Neutrophil (primary cell): ENCODE results near the gene WARS2.

Source experiments
- H3K27ac ChIP-seq: fragments of 200-600 bp; sonication (generic); 2 replicates; pipeline ENCODE4 v1.5.1; 2016; ENCODE audit warnings: mild to moderate bottlenecking, moderate library complexity
- H3K27me3 ChIP-seq: fragments of 200-600 bp; sonication (generic); 2 replicates; pipeline ENCODE4 v1.6.0; 2016; ENCODE audit warnings: mild to moderate bottlenecking
- H3K36me3 ChIP-seq: fragments of 200-600 bp; sonication (generic); 2 replicates; pipeline ENCODE4 v1.5.1; 2017
- H3K4me1 ChIP-seq, 2 experiments: fragments of 200-600 bp in 1 of 2; sonication (generic) in 1 of 2; 1 replicate in 1 of 2; 2 replicates in 1 of 2; pipeline versions ENCODE4 v1.5.1 to v1.6.1; 2013 to 2016; ENCODE audit warnings: low read depth in 1 of 2, low read length in 1 of 2, mild to moderate bottlenecking in 1 of 2, moderate library complexity in 1 of 2; ENCODE audit not compliant: control insufficient read depth in 1 of 2, insufficient read depth in 1 of 2
- H3K4me3 ChIP-seq, 2 experiments: fragments of 200-600 bp in 1 of 2; sonication (generic) in 1 of 2; 1 replicate in 1 of 2; 2 replicates in 1 of 2; pipeline ENCODE4 v1.5.1; 2013 to 2016; ENCODE audit warnings: low read depth in 1 of 2, low read length in 1 of 2, mild to moderate bottlenecking in 1 of 2, moderate library complexity in 1 of 2
- H3K9me3 ChIP-seq: fragments of 200-600 bp; sonication (generic); 2 replicates; pipeline ENCODE4 v1.5.1; 2016
- CTCF ChIP-seq: fragments of 200-600 bp; sonication (generic); IDR thresholded peaks from 2 replicates; pipeline ENCODE4 v1.5.1; 2016; ENCODE audit warnings: antibody characterized with exemption

The WARS2 gene

GRCh38 chr1:119052267-119052666, 88.2 kb downstream of the WARS2 start:
- Histone ChIP-seq H3K27ac (no peak overlapping the region), H3K9me3 (no peaks in the 10 kb centered on the region), H3K27me3 (no peaks in the 10 kb centered on the region), H3K4me1 (no peaks in the 10 kb centered on the region), H3K4me3 (no peak overlapping the region), H3K36me3 (no peaks in the 10 kb centered on the region)
- no peak for TF ChIP-seq CTCF

- Histone ChIP-seq H3K27me3 (no peaks in the 10 kb centered on the region), H3K27ac (no peak overlapping the region), H3K4me1 (no peaks in the 10 kb centered on the region), H3K9me3 (no peaks in the 10 kb centered on the region), H3K36me3 (no peaks in the 10 kb centered on the region), H3K4me3 (no peak overlapping the region)
- TF ChIP-seq CTCF: no peak
Observed at GRCh38 chr1:119048624-119049404, 91.6 kb downstream of the WARS2 start.

GRCh38 chr1:119046785-119047438, 93.5 kb downstream of the WARS2 start:
- H3K4me1 ChIP-seq: no peaks in the 10 kb centered on the region
- no peak for TF ChIP-seq CTCF
- no peak overlapping the region for H3K4me3 ChIP-seq
- no peaks in the 10 kb centered on the region for H3K36me3 ChIP-seq
- no peak overlapping the region for H3K27ac ChIP-seq
- no peaks in the 10 kb centered on the region for H3K27me3 ChIP-seq
- H3K9me3 ChIP-seq: no peaks in the 10 kb centered on the region

- Histone ChIP-seq H3K36me3 (no peaks in the 10 kb centered on the region), H3K9me3 (no peaks in the 10 kb centered on the region), H3K4me1 (no peaks in the 10 kb centered on the region), H3K4me3 (no peak overlapping the region), H3K27me3 (no peaks in the 10 kb centered on the region), H3K27ac (no peak overlapping the region)
- no peak for TF ChIP-seq CTCF
Observed at GRCh38 chr1:119046429-119046784, 94.0 kb downstream of the WARS2 start.

GRCh38 chr1:119045096-119045746, 95.2 kb downstream of the WARS2 start:
- Histone ChIP-seq H3K27me3 (no peaks in the 10 kb centered on the region), H3K36me3 (no peaks in the 10 kb centered on the region), H3K9me3 (no peaks in the 10 kb centered on the region), H3K27ac (no peak overlapping the region), H3K4me3 (no peak overlapping the region), H3K4me1 (no peaks in the 10 kb centered on the region)
- TF ChIP-seq CTCF: no peak
